Endothelial cell of umbilical vein (primary cell): ENCODE measurements around the gene GRB2. TPM values are rescaled to one million over a fixed set of nuclear protein-coding genes. Genes with fewer than 3 reads are reported as not detected.

ENCODE experiments used
- BruUV-seq: library from RNA; stranded (reverse); fragments of 400-500 nt; replicated peaks from 2 replicates; lab custom pipeline; 2021; lab: Mats Ljungman, UMichigan
- CTCF ChIA-PET: fragments of 300-600, 350-600 bp; sonication (Branson Sonifier 250); formaldehyde crosslinking; loops from one replicate; lab custom pipeline; 2021; ENCODE audit warnings: antibody characterized with exemption, inconsistent platforms; lab: Charles Lee
- POLR2A ChIA-PET: fragments of 300-600, 350-600 bp; sonication (Branson Sonifier 250); formaldehyde crosslinking; loops from one replicate; lab custom pipeline; 2021; ENCODE audit warnings: antibody characterized with exemption, inconsistent platforms; lab: Charles Lee
- DNase-seq: peaks from one replicate; pipeline ENCODE4 v3.0.0-alpha.2; 2011; ENCODE audit warnings: low read depth, low spot score
- FAIRE-seq: peaks from 2 replicates; lab custom pipeline; 2011; peaks lifted over from hg19 to GRCh38; lab: Jason Lieb, UNC
- H2AFZ ChIP-seq: 2 replicates; pipeline ENCODE4 v1.6.0; 2012; ENCODE audit warnings: low read depth, low read length, control low read depth, inconsistent platforms
- H3K27ac ChIP-seq: 2 replicates; pipeline ENCODE4 v1.5.1; 2011; ENCODE audit warnings: low read depth, mild to moderate bottlenecking, control low read depth, low read length, moderate library complexity; ENCODE audit not compliant: insufficient read depth
- H3K27me3 ChIP-seq, 2 experiments: 2 replicates each; pipeline versions ENCODE4 v1.6.0 to v1.6.1; 2011; ENCODE audit warnings: low read length in 2 of 2, mixed read lengths in 1 of 2; ENCODE audit not compliant: control insufficient read depth in 2 of 2, insufficient read depth in 2 of 2
- H3K36me3 ChIP-seq, 2 experiments: 2 replicates in 1 of 2; 3 replicates in 1 of 2; pipeline ENCODE4 v1.5.1; 2011; ENCODE audit warnings: low read length in 2 of 2, mild to moderate bottlenecking in 1 of 2, moderate library complexity in 1 of 2; ENCODE audit not compliant: control insufficient read depth in 2 of 2, insufficient read depth in 2 of 2; ENCODE audit errors: extremely low read depth in 1 of 2
- H3K4me1 ChIP-seq: 3 replicates; pipeline ENCODE4 v1.5.1; 2011; ENCODE audit warnings: mild to moderate bottlenecking, low read length; ENCODE audit not compliant: control insufficient read depth, insufficient read depth; ENCODE audit errors: extremely low read depth
- H3K4me2 ChIP-seq: 2 replicates; pipeline ENCODE4 v1.6.1; 2011; ENCODE audit warnings: low read length, control low read depth, mixed read lengths; ENCODE audit not compliant: insufficient read depth
- H3K4me3 ChIP-seq, 3 experiments: fragments of 200-600 bp in 1 of 3; sonication (generic), shearing (Covaris generic) in 1 of 3; replicated peaks in 1 of 3; 2 replicates each; pipeline ENCODE4 v1.5.1; 2011 to 2016; ENCODE audit warnings: control low read depth in 3 of 3, low read length in 3 of 3, mild to moderate bottlenecking in 2 of 3, inconsistent platforms in 1 of 3, low read depth in 1 of 3, moderate library complexity in 1 of 3; ENCODE audit not compliant: insufficient read depth in 1 of 3
- H3K79me2 ChIP-seq: 2 replicates; pipeline ENCODE4 v1.6.0; 2012; ENCODE audit warnings: low read length, inconsistent platforms; ENCODE audit not compliant: control insufficient read depth, insufficient read depth
- H3K9ac ChIP-seq: replicated peaks from 2 replicates; pipeline ENCODE3; 2011; ENCODE audit warnings: low read length, control low read depth; ENCODE audit not compliant: insufficient read depth; ENCODE audit errors: extremely low read depth
- H3K9me1 ChIP-seq: replicated peaks from 3 replicates; pipeline ENCODE4 v1.6.0; 2011; ENCODE audit warnings: mild to moderate bottlenecking, low read length; ENCODE audit not compliant: control insufficient read depth, insufficient read depth; ENCODE audit errors: extremely low read depth
- H3K9me3 ChIP-seq: replicated peaks from 2 replicates; pipeline ENCODE4 v1.5.1; 2012; ENCODE audit warnings: low read length, inconsistent platforms; ENCODE audit not compliant: control insufficient read depth, insufficient read depth
- H4K20me1 ChIP-seq: replicated peaks from 2 replicates; pipeline ENCODE3; 2011; ENCODE audit warnings: mild to moderate bottlenecking, low read length; ENCODE audit not compliant: control insufficient read depth, insufficient read depth; ENCODE audit errors: extremely low read depth
- EZH2 ChIP-seq: IDR thresholded peaks from 2 replicates; pipeline ENCODE4 v1.6.1; 2012; ENCODE audit warnings: borderline replicate concordance, low read depth, mild to moderate bottlenecking, moderate library complexity, low read length, inconsistent platforms; ENCODE audit not compliant: severe bottlenecking
- FOS ChIP-seq: IDR thresholded peaks from 2 replicates; pipeline ENCODE4 v1.6.1; 2011; ENCODE audit warnings: mild to moderate bottlenecking, low read length, moderate library complexity, borderline replicate concordance; ENCODE audit not compliant: insufficient read depth
- GATA2 ChIP-seq: IDR thresholded peaks from 2 replicates; pipeline ENCODE4 v1.7.0; 2011; ENCODE audit warnings: low read depth, mild to moderate bottlenecking, moderate library complexity, mixed read lengths, low read length; ENCODE audit not compliant: insufficient read length, insufficient read depth
- JUN ChIP-seq: IDR thresholded peaks from 2 replicates; pipeline ENCODE4 v1.6.1; 2011; ENCODE audit warnings: borderline replicate concordance, low read depth; ENCODE audit not compliant: insufficient read length, insufficient read depth
- MYC ChIP-seq: IDR thresholded peaks from one replicate; pipeline ENCODE4 v1.6.1; 2011; ENCODE audit warnings: mild to moderate bottlenecking, low read depth, low read length
- POLR2A ChIP-seq: IDR thresholded peaks from 2 replicates; pipeline ENCODE4 v1.6.1; 2012; ENCODE audit warnings: low read depth, mild to moderate bottlenecking, control low read depth, low read length
- POLR2AphosphoS5 ChIP-seq: IDR thresholded peaks from 2 replicates; pipeline ENCODE4 v1.6.1; 2012; ENCODE audit warnings: low read depth, mild to moderate bottlenecking, control low read depth, low read length, moderate library complexity; ENCODE audit not compliant: insufficient read depth
- dilution Hi-C: fragments of 300-500 bp; cut with MboI; formaldehyde crosslinking; loops from one replicate; pipeline ENCODE4 v1.15.0; 2019; ENCODE audit warnings: low sequenced_read_pairs; ENCODE audit not compliant: extremely low pct_ligation_motif_present
- intact Hi-C: fragments of 100-400 bp; cut with micrococcal nuclease; formaldehyde crosslinking; loops from one replicate; pipeline ENCODE4 v1.10.0; 2022
- polyA plus RNA-seq, 4 experiments: library from polyadenylated mRNA; depleted of rRNA in 3 of 4; stranded (reverse) in 3 of 4; unstranded in 1 of 4; fragments of >200 nt; gene quantifications; 2 replicates each; pipeline versions ENCODE4 v1.2.1 to v1.2.3, GENCODE V29; 2011 to 2012; ENCODE audit warnings: missing spikeins in 1 of 4
- total RNA-seq: library from RNA; stranded (reverse); gene quantifications from 2 replicates; pipeline ENCODE4 v1.2.3, GENCODE V29; 2021
- TF ChIP-seq, protein P1 (sequence below), 2 donors: IDR thresholded peaks; 1 replicate in 1 of 2; 2 replicates in 1 of 2; pipeline ENCODE4 v1.5.1; 2011; ENCODE audit warnings: low read length in 2 of 2, mild to moderate bottlenecking in 2 of 2, moderate library complexity in 2 of 2, control low read depth in 1 of 2, inconsistent platforms in 1 of 2, low read depth in 1 of 2; ENCODE audit not compliant: insufficient read depth in 1 of 2; ENCODE audit errors: extremely low read depth in 1 of 2
- TF ChIP-seq, protein P2 (sequence below): IDR thresholded peaks from 2 replicates; pipeline ENCODE4 v1.6.1; 2011; ENCODE audit not compliant: insufficient read depth, insufficient read length

Gene GRB2
- total and polyA plus RNA-seq, 2 donors (not counting 3 experiments of a cell fraction or from before 2014, with no cell fraction given): 51.5 to 93.9 TPM

DNA sequence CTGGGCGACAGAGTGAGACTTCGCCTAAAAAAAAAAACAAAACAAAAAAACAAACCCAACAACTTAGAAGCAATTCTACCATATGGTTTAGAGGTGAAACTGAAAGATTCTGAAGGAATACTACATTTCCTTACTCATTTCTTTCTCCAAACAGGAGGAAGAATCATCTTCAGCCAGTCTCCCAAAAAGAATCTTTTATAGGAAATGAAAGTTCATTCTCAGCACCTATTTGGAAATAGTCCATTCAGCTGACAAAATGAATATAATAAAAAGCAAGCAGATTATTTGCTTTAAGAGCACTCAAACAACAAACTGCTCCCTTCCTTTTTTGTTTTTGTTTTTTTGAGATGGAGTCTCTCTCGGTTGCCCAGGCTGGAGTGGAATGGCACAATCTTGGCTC lies 17.7 kb downstream of the GRB2 start:
- Histone ChIP-seq H3K36me3 (no peaks in the 10 kb centered on the region), H4K20me1 (peaks cover 5% of the 10 kb centered on the region), H3K9me3 (no peaks in the 10 kb centered on the region), H3K9ac (no peak overlapping the region), H3K4me3 (no peak overlapping the region), H3K4me1 (peaks cover 13% of the 10 kb centered on the region), H3K9me1 (no peaks in the 10 kb centered on the region), H2AFZ (no peak overlapping the region), H3K27ac (no peak overlapping the region), H3K4me2 (no peak overlapping the region), H3K79me2 (peaks cover 93% of the 10 kb centered on the region), H3K27me3 (no peaks in the 10 kb centered on the region)
- FAIRE-seq (no peak), DNase-seq (no peak)
- dilution Hi-C loops (no loop called here), intact Hi-C loops (no loop called here)
- POLR2A ChIA-PET: no interaction called here
- BruUV-seq: no TSS peak
- CTCF ChIA-PET: interaction anchor here (1.0 kb wide), 1 partner anchor 13 kb away, joined by 3 read pairs; no protein-coding TSS in a partner anchor
- TF ChIP-seq MYC (no peak), GATA2 (no peak), EZH2 (no peak), JUN (no peak), FOS (no peak), POLR2A (no peak), POLR2AphosphoS5 (no peak)
- TF ChIP-seq, protein P1, sequence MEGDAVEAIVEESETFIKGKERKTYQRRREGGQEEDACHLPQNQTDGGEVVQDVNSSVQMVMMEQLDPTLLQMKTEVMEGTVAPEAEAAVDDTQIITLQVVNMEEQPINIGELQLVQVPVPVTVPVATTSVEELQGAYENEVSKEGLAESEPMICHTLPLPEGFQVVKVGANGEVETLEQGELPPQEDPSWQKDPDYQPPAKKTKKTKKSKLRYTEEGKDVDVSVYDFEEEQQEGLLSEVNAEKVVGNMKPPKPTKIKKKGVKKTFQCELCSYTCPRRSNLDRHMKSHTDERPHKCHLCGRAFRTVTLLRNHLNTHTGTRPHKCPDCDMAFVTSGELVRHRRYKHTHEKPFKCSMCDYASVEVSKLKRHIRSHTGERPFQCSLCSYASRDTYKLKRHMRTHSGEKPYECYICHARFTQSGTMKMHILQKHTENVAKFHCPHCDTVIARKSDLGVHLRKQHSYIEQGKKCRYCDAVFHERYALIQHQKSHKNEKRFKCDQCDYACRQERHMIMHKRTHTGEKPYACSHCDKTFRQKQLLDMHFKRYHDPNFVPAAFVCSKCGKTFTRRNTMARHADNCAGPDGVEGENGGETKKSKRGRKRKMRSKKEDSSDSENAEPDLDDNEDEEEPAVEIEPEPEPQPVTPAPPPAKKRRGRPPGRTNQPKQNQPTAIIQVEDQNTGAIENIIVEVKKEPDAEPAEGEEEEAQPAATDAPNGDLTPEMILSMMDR (IDR thresholded peaks at IDR 0.05; ENCODE audit: extremely low read depth in 1 of 2, insufficient read depth in 1 of 2, low read depth in 1 of 2, low read length in 2 of 2): no peak
- TF ChIP-seq, protein P2, sequence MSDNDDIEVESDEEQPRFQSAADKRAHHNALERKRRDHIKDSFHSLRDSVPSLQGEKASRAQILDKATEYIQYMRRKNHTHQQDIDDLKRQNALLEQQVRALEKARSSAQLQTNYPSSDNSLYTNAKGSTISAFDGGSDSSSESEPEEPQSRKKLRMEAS: no peak
